Stimulated activated CD8-positive, alpha-beta memory T cell treated with anti-CD3 and anti-CD28 coated beads, Interleukin-15, amount 100 ng/mL, for 24 hours (primary cell): ENCODE data around the gene ZBTB7A.

Experiments used
- DNase-seq: peaks from one replicate; pipeline ENCODE4 v3.0.0-alpha.2; 2020; ENCODE audit warnings: low read depth

ZBTB7A gene

GRCh38 chr19:4094291-4094690 is 27.6 kb upstream of the ZBTB7A start:
- no peak for DNase-seq

GRCh38 chr19:4093643-4094175 is 27.0 kb upstream of the ZBTB7A start:
- DNase-seq = no peak

- no peak for DNase-seq
These were observed 23.9 kb upstream of the ZBTB7A start for GRCh38 chr19:4090356-4091220.

- DNase-seq = no peak
These were observed 23.2 kb upstream of the ZBTB7A start for GRCh38 chr19:4089946-4090345.

GRCh38 chr19:4089400-4089908 is 22.8 kb upstream of the ZBTB7A start:
- no peak for DNase-seq

GRCh38 chr19:4088975-4089374 is 22.3 kb upstream of the ZBTB7A start:
- no peak for DNase-seq

GRCh38 chr19:4087787-4088679 is 21.3 kb upstream of the ZBTB7A start:
- DNase-seq = no peak

- no peak for DNase-seq
These were observed 19.7 kb upstream of the ZBTB7A start for GRCh38 chr19:4086411-4086867.

- no peak for DNase-seq
These were observed 17.8 kb upstream of the ZBTB7A start for GRCh38 chr19:4084547-4084877.

- DNase-seq = no peak
These were observed 17.2 kb upstream of the ZBTB7A start for GRCh38 chr19:4083677-4084546.

GRCh38 chr19:4082172-4082571 is 15.5 kb upstream of the ZBTB7A start:
- DNase-seq = no peak

- DNase-seq = no peak
These were observed 14.9 kb upstream of the ZBTB7A start for GRCh38 chr19:4081441-4082129.

- DNase-seq = no peak
These were observed 13.8 kb upstream of the ZBTB7A start for GRCh38 chr19:4080473-4080872.

- no peak for DNase-seq
These were observed 11.3 kb upstream of the ZBTB7A start for GRCh38 chr19:4077800-4078684.

GRCh38 chr19:4077007-4077374 is 10.3 kb upstream of the ZBTB7A start:
- no peak for DNase-seq

GRCh38 chr19:4075373-4075772 is 8.7 kb upstream of the ZBTB7A start:
- no peak for DNase-seq

- DNase-seq = no peak
These were observed 4.9 kb upstream of the ZBTB7A start for GRCh38 chr19:4071610-4072009.

- DNase-seq = no peak
These were observed 2.7 kb upstream of the ZBTB7A start for GRCh38 chr19:4069331-4069959.
